Osteocyte (in vitro differentiated cells): Measurements from ENCODE around the gene CYP1A2. TPM values are rescaled to one million over a fixed set of nuclear protein-coding genes. Genes with fewer than 3 reads are reported as not detected.
"Not testable (repeated sequence)": the region's sequence is repeated elsewhere in the genome, so short reads cannot be mapped to it uniquely, and the experiment has no call there.

Experiments used
- DNase-seq: peaks from one replicate; pipeline ENCODE4 v3.0.0; 2021; ENCODE audit warnings: mixed read lengths; ENCODE audit not compliant: unreplicated experiment; ENCODE audit errors: extremely low spot score
- H3K27ac Mint-ChIP-seq: one replicate; pipeline ENCODE4 v1.8.0; 2021; ENCODE audit warnings: mild to moderate bottlenecking, mixed read lengths; ENCODE audit not compliant: unreplicated experiment
- H3K27me3 Mint-ChIP-seq: one replicate; pipeline ENCODE4 v1.8.0; 2021; ENCODE audit warnings: mixed read lengths; ENCODE audit not compliant: unreplicated experiment
- H3K36me3 Mint-ChIP-seq: one replicate; pipeline ENCODE4 v1.8.0; 2021; ENCODE audit warnings: mixed read lengths; ENCODE audit not compliant: unreplicated experiment
- H3K4me1 Mint-ChIP-seq: one replicate; pipeline ENCODE4 v1.8.0; 2021; ENCODE audit warnings: mixed read lengths; ENCODE audit not compliant: unreplicated experiment
- H3K4me3 Mint-ChIP-seq: one replicate; pipeline ENCODE4 v1.8.0; 2021; ENCODE audit warnings: mild to moderate bottlenecking, moderate library complexity, mixed read lengths; ENCODE audit not compliant: unreplicated experiment
- H3K9me3 Mint-ChIP-seq: one replicate; pipeline ENCODE4 v1.8.0; 2021; ENCODE audit warnings: mixed read lengths; ENCODE audit not compliant: unreplicated experiment
- CTCF ChIP-seq: fragments of 200-600 bp; sonication (generic); IDR thresholded peaks from 2 replicates; pipeline ENCODE4 v1.5.0; 2021; ENCODE audit warnings: antibody characterized with exemption, mild to moderate bottlenecking, moderate library complexity
- total RNA-seq: library from RNA; stranded (reverse); gene quantifications from 2 replicates; pipeline ENCODE4 v1.2.1, GENCODE V29; 2021

Gene CYP1A2
- total RNA-seq, 1 donor from 2014 or later, result not detected

- H3K4me3 Mint-ChIP-seq, result no peak overlapping the region
Observed at GRCh38 chr15:74727727-74728126, 20.9 kb upstream of the CYP1A2 start.

GRCh38 chr15:74728699-74729098 is 19.9 kb upstream of the CYP1A2 start:
- H3K27me3 Mint-ChIP-seq, H3K27ac Mint-ChIP-seq, DNase-seq, H3K36me3 Mint-ChIP-seq, H3K9me3 Mint-ChIP-seq, H3K4me3 Mint-ChIP-seq: not testable (repeated sequence)
- H3K4me1 Mint-ChIP-seq, result peaks cover 18% of the 10 kb centered on the region

More at GRCh38 chr15:74727727-74728126, 20.9 kb upstream of the CYP1A2 start:
- H3K27ac Mint-ChIP-seq, result no peak overlapping the region
- no peaks in the 10 kb centered on the region for H3K9me3 Mint-ChIP-seq
- TF ChIP-seq CTCF, result no peak
- H3K4me1 Mint-ChIP-seq, result peaks cover 18% of the 10 kb centered on the region
- H3K36me3 Mint-ChIP-seq, result no peaks in the 10 kb centered on the region
- H3K27me3 Mint-ChIP-seq, result peaks cover 5% of the 10 kb centered on the region
- no peak for DNase-seq

GRCh38 chr15:74729372-74729771 is 19.3 kb upstream of the CYP1A2 start:
- H3K27ac Mint-ChIP-seq, H3K36me3 Mint-ChIP-seq, H3K4me3 Mint-ChIP-seq, H3K9me3 Mint-ChIP-seq, DNase-seq: not testable (repeated sequence)
- Mint-ChIP-seq H3K4me1 (peaks cover 18% of the 10 kb centered on the region), H3K27me3 (peaks cover 17% of the 10 kb centered on the region)

- Mint-ChIP-seq H3K4me3 (no peak overlapping the region), H3K36me3 (no peaks in the 10 kb centered on the region), H3K27ac (no peak overlapping the region), H3K27me3 (peaks cover 29% of the 10 kb centered on the region), H3K4me1 (peaks cover 14% of the 10 kb centered on the region), H3K9me3 (no peaks in the 10 kb centered on the region)
- TF ChIP-seq CTCF, result no peak
- no peak for DNase-seq
Observed at GRCh38 chr15:74730619-74731316, 17.9 kb upstream of the CYP1A2 start.

GRCh38 chr15:74732846-74733245 is 15.8 kb upstream of the CYP1A2 start:
- H3K27ac Mint-ChIP-seq, result no peak overlapping the region
- no peak for DNase-seq
- no peaks in the 10 kb centered on the region for H3K9me3 Mint-ChIP-seq
- H3K27me3 Mint-ChIP-seq, result peaks cover 42% of the 10 kb centered on the region
- TF ChIP-seq CTCF, result no peak
- no peak overlapping the region for H3K4me3 Mint-ChIP-seq
- no peaks in the 10 kb centered on the region for H3K36me3 Mint-ChIP-seq
- peaks cover 2% of the 10 kb centered on the region for H3K4me1 Mint-ChIP-seq

- Mint-ChIP-seq H3K4me3 (no peak overlapping the region), H3K27ac (no peak overlapping the region), H3K4me1 (no peaks in the 10 kb centered on the region), H3K27me3 (peaks cover 42% of the 10 kb centered on the region), H3K36me3 (no peaks in the 10 kb centered on the region), H3K9me3 (no peaks in the 10 kb centered on the region)
- no peak for TF ChIP-seq CTCF
- DNase-seq, result no peak
Observed at GRCh38 chr15:74733269-74733668, 15.4 kb upstream of the CYP1A2 start.
